OCI-LY1 (cell line): ENCODE measurements around the gene SH3RF1.

ENCODE experiments used
- EZH2 ChIP-seq: fragments of 200-600 bp; sonication (generic), shearing (Covaris generic); IDR thresholded peaks from 2 replicates; pipeline ENCODE4 v1.8.0; 2017; ENCODE audit warnings: borderline replicate concordance, mixed run types, mild to moderate bottlenecking, antibody characterized with exemption, low read length, moderate library complexity, mixed read lengths
- TF ChIP-seq, protein P1 (sequence below): fragments of 200-600 bp; sonication (generic), shearing (Covaris generic); IDR thresholded peaks from 2 replicates; pipeline ENCODE4 v1.5.1; 2017; ENCODE audit warnings: mild to moderate bottlenecking, antibody characterized with exemption, low read length, moderate library complexity, mixed read lengths

GRCh38 chr4:169246279-169246678 is 24.5 kb downstream of the SH3RF1 start:
- TF ChIP-seq, protein P1, sequence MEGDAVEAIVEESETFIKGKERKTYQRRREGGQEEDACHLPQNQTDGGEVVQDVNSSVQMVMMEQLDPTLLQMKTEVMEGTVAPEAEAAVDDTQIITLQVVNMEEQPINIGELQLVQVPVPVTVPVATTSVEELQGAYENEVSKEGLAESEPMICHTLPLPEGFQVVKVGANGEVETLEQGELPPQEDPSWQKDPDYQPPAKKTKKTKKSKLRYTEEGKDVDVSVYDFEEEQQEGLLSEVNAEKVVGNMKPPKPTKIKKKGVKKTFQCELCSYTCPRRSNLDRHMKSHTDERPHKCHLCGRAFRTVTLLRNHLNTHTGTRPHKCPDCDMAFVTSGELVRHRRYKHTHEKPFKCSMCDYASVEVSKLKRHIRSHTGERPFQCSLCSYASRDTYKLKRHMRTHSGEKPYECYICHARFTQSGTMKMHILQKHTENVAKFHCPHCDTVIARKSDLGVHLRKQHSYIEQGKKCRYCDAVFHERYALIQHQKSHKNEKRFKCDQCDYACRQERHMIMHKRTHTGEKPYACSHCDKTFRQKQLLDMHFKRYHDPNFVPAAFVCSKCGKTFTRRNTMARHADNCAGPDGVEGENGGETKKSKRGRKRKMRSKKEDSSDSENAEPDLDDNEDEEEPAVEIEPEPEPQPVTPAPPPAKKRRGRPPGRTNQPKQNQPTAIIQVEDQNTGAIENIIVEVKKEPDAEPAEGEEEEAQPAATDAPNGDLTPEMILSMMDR: no peak
- no peak for TF ChIP-seq EZH2
